SW 1271 (cell line): ENCODE data around the gene DLGAP1.

ENCODE experiments used
- DNase-seq, 2 experiments: peaks; one replicate each; lab custom pipeline; 2025; lab: John Stamatoyannopoulos, UW

Gene DLGAP1

DNA sequence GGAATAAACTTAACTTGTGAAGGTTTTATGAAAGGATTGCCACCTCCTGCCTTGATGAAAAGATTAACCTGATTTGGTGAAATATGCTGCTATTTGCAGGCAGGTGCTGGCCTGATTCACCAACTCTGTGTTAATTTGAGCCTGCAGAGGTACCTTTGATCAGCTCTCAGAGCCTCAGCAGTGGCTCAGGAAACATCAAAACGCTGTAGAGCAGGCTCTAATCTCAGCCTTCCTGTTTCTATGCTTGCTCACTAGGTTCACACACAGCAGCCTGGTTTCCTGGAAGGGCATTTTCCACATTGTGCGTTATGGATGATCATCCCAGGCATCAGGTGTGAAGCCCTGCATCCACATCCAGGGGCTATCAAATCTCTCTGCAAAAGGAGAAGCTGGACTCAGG is 988.2 kb downstream of the DLGAP1 start:
- DNase-seq: no peak

DNA sequence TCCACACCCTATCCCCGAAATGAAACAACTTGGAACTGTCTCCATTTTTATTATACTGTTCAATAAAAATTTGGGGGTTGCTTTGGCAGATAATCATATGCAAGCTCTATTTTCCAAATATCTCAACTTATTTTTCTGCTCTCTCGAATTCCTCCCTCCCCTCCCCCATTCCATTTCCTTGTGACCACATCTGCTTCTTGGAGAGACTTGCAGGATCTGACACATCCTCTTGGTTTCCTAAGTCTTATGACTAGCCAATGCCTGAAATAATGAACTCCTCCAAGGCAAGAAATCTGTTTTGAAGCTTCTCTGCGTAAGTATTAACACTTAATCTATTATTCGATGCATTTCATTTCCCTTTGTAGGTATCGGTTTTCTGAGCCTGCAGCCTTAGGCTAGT is 989.1 kb downstream of the DLGAP1 start:
- peak; percentile 50 for DNase-seq

DNA sequence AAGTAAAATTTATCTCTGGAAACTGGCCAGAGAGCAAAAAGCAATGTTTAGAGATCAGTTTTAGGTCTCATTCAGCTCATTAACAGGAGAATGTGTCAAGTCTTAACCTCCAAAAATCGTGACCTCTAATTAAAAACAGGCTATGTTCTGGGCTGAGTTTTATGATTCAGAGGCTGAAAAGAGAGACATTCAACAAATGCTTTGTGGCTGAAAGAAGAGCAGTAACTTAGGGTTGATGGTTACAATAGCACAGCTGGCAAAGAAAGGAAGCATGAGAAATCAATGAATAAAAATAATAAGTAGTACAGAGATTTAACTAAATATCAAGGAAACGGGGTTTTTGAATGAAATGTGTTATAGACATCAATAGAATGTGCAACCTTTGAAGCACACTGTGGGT is 992.1 kb downstream of the DLGAP1 start:
- no peak for DNase-seq

DNA sequence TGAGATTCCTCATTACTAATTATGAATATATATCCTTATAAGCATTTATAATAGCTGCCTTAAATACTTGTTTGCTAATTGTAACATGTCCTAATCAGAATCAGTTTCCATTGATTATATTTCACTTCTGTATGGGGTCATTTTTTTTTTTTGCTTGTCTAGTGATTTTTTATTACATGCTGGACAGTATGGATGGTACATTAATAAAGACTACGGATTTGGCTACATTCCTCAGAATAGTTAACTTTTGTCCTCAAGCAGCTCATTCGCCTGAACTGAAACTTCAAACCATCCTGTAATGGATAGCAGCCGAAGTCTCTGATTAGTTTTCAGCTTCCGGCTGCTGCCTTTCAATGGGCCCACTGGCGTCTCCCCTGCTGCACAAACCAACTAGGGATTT is 993.4 kb downstream of the DLGAP1 start:
- DNase-seq: no peak

DNA sequence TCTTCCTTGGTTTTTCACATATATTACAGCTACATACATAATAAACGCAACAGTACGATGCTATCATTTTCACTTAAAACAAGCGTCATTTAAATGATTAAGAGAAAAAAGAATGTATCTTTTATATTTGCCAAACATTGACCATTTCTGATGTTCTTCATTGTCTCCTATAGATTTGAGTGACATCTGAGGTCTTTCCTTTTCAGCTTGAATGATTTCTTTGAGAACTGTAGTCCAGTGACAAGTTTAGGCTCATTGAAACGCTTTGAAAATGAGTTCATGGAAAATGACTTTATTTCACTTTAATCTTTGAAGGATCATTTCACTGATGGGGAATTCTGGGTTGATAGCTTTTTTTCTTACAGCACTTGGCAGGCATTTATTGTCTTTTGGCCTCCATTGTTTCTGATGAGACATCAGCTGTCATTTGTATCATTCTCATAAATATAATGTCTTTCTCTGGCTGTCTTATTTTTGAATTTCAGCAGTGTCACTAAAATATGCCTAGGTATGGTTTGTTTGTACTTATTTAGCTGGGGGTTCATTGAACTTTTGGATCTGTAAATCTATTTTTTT is 994.2 kb downstream of the DLGAP1 start:
- no peak for DNase-seq

DNA sequence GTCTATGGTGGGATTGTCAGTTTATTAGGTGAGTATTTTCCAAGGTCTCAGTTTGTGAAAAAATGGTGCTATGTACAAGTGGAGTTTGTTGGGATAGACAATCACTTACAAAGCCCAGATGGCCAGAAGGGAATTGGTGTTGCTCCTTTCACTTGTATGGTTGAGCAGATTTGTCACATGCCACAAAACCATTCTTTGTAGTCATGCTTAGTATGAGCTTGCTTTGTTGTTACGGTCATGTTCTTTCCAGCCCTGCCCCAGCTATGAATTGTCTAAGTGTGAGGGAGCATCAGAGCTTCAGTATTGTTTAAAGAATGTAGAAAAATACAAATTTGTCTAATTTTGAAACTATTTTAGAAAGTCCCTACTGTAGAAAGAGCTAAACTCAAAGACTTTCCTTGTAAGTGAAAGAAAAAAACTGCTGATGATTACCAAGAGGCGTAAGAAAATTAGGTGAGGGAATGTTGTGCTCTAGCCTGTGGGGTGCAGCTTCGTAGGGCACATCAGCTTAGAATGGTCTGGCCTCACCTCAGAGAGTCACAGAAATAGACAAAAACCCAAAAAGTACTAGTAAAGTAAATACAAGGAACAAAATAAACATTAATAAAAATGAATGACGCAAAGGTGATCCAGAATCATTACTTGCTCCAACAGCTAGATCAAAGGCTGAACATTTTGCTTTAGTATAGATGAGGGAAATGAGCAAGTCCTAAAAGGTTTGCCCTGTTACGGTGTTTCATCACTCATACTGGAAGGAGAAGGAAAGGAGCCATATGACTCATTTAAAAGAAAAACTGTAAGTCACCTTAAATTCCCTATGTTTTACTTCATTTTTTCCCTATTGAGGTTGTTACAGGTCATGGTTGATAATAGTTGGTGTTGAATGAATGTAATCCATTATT is 995.9 kb downstream of the DLGAP1 start:
- peak in 1 of 2 experiments; percentile 34 for DNase-seq

DNA sequence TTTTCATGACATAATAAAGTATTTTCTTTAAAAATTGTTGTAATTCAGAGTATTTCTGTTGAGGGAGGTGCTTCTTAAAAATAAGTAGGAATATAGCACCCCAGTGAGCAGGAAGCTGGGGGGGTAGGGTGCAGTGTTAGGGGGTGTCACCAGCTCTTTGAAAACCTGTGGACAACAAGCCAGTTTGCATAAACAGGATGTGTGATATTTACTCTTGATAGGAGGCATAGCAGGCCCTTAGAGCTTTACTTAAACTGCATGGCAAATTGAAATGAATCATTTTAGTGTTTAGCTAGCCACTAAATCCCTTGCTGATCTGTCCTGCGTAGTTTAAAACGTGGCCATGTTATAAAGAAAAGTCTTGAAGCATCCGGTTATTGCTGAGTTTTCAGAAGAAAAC is 996.7 kb downstream of the DLGAP1 start:
- no peak for DNase-seq

DNA sequence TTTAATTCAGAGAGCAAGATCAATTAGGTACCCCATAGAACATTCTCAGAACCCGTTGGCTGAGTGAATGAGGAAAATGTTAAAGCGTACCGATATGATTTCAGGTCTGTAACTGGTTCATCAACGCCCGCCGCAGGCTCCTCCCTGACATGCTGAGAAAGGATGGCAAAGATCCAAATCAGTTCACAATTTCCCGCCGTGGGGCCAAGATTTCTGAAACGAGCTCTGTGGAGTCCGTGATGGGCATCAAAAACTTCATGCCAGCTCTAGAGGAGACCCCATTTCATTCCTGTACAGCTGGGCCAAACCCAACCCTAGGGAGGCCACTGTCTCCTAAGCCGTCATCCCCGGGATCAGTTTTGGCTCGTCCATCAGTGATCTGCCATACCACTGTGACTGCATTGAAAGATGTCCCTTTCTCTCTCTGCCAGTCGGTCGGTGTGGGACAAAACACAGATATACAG is 997.8 kb downstream of the DLGAP1 start:
- DNase-seq: no peak

DNA sequence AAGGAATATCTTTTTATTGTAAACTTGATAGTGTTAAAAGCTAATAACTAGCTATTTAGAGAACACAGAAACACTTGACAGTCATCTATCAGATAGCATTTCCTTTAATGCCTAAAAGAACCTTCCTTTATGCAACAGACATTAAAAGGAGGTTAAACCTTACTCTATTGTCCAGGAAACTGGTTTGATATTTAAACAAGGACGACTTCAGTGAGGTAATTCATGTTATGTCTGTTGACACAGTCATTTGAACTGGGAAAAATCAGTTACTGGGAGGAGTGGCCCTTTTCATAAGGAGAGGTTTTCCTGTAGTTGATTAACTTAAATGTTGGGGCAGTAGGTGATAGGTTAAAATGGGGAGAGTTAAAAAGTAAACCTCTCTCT is 998.4 kb downstream of the DLGAP1 start:
- DNase-seq: no peak

DNA sequence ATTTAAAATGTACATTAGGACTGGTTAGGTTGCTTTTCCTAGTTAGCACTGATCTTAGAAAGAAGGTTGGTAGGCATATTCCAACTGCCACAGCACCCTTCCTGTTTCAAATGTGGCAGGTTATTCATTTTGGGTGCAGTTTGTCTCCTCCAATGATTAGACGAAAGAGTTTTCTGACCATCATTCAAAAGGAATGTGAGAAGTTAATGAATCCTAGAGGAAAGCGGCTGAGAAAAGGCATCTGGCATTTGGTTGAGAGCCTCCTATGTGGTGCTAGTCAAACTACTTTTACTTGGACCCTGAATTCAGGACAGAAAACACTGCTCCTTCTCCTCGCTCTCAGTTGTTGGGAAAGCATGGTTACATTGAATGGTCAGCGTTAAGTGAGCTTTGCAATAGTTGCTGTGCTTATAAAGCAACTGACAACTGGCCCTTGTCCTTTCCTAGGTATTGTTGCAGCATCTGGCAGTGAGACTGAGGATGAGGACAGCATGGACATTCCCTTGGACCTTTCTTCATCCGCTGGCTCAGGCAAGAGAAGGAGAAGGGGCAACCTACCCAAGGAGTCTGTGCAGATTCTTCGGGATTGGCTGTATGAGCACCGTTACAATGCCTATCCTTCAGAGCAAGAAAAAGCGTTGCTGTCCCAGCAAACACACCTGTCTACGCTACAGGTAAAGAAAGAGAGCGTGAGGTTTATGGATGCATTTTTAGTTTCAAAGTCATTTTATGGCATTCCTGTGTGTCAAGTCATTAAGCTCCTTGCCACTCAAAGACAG is 999.0 kb downstream of the DLGAP1 start:
- peak in 1 of 2 experiments; percentile 42 for DNase-seq

DNA sequence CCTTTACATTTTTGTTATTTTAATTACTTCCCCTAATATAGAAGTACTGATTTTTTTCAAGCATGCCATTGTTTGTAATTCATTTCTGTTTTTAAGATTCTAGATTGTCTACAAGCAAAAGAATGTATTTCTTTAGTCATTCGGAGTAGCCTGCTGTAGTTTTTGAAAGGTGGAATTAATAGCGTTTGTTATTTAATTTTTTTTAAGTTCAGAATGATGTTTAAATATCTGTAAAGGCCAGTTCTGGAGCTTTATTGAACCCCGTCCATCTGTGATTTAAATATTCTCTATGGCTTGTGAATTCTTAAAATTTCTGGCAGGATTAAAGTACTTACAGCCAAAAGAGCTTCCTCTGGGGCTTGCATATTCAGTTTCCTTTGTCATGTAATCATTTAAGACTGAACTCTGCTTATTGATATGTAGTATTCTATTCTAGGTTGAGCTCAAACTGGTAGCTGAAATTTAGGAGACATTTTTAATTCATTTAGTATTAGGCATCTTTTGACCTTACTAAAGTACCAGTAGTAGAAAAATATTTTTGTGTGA is 999.9 kb downstream of the DLGAP1 start:
- no peak for DNase-seq

DNA sequence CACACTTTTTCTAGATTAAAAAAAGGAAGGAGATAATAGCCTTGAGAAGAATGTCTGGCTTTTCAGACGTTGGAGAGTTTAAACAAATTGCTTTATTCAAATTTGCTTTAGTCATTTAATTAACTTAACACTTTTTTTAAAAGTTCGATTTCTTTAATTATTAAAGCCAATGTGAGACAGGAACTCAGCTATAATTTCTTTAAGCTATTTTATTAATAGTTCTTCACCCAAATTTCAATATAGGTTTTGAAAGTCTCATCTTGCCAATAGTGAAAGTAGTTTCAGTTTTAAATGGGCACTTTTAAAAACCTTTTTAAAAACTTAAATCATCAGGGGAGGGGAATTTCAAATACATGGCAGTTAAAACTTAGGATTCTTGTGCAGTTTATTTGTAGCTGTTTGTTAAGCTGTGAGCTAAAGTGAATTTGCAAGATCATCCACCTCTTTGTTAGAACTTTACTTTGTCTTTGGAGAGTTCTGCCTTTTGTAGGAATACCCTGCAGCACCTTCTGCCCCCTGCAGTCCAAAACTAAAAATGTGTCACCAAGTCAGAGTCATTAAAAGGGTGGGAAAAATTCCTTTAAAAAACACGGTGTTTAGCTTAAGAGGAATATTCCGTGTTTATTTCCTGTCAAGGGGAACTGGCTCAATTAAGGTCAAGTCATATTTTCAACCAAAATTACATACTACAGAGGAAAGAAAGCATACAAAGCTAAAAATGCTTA is 1000.6 kb downstream of the DLGAP1 start:
- DNase-seq: peak in 1 of 2 experiments; percentile 72

DNA sequence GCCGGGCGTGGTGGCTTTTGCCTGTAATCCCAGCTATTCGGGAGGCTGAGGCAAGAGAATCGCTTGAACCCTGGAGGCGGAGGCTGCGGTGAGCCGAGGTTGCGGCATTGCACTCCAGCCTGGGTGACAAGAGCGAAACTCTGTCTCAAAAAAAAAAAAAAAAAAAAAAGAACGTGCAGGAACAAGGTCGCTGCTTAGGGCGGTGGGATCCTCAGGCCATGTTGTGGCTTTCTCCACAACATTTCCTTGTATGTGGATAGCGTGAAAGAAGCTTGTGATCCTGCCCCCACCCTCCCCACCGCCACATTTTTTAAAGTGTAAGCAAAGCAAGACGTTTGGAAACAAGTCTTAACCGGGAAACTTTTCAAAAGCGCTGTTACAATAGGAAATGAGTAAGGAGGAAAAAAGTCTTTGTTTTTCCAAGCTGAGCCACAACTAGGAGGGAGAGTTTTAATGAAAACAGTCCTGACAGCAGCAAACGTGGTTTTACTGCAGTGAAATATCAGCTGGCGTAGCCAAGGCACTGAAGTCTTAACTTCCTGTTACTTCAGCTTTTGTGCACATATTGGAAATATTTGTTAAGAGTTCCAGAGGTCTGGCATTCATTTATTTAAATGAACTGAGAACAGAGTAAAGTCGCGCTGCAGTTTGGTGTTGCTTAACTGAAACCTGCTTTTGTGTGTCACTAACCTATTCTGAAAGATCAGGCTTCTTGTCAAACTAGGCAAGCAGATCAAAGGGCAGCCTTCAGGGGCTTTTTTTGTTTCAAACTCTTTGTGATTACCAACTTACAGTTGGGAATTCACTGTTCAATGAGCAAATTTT is 1001.4 kb downstream of the DLGAP1 start:
- peak; percentile 3 to 79 for DNase-seq

DNA sequence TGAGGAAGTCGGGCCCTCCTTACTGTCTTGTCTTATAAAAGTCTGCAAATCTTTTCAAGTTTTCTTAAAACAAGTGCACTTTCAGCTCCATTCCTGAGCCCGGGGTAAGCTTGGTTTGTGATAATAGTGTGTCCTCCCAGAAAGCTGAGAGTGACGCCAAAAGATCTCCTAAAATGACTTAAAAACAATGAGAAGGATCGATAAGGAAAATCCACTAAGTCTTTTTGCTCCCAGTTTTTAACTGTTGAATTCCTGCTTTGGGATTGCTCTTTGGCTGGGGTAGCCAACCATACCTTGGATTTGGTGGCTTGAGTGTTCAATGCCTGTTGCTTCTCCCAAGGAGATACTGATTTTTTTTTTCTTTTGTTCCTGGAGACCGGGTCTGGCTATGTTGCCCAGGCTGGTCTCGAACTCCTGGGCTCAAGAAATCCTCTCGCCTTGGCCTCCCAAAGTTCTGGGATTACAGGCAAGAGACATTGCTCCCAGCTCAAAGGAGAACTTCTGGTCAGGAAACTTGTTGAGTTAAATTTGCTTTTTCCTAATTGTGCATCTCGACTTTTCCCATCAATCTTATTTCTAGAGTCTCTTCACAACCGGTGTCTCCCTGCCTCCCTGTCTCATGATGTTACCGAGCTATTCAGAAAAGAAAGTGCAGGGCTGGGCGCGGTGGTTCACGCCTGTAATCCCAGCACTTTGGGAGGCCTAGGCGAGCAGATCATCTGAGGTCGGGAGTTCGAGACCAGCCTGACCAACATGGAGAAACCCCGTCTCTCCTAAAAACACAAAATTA is 1002.2 kb downstream of the DLGAP1 start:
- no peak for DNase-seq

DNA sequence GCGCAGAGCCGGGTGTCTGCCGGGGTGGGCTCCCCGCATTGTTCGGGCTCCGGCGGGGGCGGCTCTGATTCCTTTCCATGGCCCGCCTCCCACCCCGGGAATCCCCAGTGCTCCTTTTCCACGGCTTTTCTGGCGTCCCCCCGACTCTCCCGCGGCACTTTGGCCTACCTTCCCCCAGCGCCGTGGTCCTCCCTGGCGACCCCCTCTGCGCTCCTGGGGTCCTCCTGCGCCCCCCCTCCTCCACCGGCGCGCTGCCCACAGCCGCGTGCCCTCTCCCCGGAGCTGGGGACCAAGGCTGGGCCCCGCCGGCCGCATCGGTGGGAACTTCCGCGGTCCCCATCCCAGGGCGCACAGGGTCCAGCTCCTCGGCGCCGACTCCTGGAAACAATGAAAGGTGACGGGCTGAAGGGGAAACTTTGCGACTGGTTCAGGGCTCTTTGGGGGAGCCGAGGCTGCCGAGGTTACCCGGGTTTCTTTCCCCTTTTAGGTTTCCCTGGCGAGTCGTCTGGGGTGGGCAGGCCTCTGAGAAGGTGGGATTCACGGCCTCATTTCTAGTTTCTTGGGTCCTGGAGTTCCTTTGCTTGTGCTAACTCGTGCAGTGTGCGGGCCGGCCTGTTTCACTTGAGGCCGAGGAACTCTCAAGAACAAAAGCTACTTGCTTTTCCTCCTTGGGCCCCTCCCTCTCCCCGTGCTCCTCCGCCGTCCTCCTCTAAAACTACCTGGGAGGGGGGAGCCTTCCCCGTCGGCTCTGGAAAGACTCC is 1002.9 kb downstream of the DLGAP1 start:
- DNase-seq: peak in 1 of 2 experiments; percentile 30

DNA sequence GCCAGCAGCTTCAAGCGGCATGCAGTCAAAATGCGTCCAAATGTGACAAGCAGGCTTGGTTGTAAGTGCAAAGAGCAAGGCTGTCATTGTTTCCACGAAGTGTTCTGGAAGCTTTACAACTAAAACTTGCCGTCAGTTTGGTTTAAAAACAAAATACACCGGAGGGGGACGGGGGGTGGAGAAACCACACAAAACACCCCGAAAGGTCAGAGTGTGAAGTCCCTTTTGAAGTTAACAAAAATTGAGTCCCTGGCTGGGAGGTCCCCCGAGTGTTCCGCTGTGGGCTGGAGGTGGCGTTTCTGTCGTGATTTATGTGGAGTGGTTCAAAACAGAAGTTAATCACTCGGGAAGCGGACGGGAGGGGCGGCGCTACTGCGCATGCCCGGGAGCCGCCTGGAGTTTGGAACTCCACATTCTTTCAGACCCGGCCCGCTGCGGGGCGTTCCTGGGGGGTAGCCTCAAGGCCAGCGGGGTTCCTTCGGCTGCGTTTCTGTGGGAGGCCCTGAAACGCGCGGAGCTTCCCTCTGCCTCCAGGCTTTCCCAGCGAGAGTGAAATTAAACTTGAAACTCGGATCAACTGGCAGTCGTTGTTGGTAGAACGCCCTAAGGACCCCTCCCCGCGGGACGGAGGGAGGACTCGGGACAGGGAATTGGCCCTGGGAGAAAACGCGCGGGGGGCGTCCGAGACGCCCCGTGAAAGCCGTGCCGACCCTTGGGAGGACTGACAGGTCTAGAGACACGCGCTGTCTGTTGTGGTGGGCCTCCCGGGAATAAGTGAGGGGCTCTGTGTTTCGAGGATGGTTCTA is 1003.7 kb downstream of the DLGAP1 start:
- DNase-seq: peak in 1 of 2 experiments; percentile 81

DNA sequence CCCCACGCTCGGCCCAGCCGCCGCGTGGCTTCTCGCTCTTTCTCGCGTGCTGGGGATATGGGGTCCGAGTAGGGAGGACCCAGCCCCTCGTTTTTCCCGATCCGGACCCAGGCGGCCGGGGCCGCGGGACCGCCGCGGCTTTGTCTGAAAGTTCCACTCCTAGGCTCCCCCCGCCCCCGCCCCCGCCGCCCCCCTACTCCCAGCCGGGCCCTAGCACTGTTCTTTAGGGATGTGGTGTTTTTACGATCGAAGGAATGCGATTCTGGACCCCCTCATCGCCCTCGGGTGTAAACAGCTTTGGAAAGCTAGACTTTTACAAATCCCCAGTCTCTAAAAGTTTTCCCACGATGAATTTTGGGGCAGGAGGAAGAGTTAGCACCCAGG is 1004.3 kb downstream of the DLGAP1 start:
- no peak for DNase-seq
